GM21528 (cell line): ENCODE results near the gene PRUNE2.
"Not testable (repeated sequence)": the region's sequence is repeated elsewhere in the genome, so short reads cannot be mapped to it uniquely, and the experiment has no call there.

ENCODE experiments used
- ATAC-seq: cut with Tn5 transposase; IDR thresholded peaks from one replicate; pipeline ENCODE4 v1.9.1; 2021; ENCODE audit warnings: mild to moderate bottlenecking, moderate library complexity; ENCODE audit not compliant: unreplicated experiment, low FRiP score

Gene PRUNE2

GRCh38 chr9:76799473-76799872 is 106.4 kb downstream of the PRUNE2 start:
- no peak for ATAC-seq

DNA sequence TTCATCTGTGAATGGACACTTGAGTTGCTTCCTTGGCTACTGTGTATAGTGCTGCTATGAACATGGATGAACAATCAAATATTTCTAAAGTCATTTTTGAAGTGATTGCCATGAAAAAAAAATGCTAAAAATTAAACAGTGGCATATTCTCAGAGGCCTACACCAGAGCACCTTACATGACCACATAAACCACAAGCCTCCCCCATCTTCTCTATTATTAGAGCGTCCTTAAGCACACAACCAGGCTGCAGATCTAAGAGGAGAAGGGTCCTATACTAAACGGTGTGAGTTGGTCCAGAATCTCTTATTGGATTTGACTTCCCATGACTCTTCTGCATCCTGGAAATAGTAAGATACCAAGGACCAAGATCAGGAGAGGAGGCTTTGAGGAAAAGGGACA is 107.4 kb downstream of the PRUNE2 start:
- no peak for ATAC-seq

DNA sequence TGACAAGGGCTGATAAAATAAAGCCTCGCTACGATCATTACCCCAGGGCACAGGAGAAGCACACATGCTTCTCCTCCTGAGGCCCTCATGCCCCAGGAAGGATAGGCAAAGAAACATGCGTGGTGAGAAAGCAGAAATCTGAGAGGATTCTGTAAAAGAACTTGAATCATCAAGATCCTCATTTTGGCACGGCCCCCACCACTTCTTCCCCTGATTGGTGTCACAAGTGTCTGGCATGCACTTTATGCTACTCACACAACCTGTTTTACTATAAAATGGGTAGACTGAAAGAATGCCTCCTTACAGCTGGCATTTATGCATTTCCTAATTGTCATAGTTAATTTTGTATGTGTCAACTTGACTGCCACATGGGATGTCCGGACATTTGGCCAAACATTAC is 109.6 kb downstream of the PRUNE2 start:
- ATAC-seq = no peak

- ATAC-seq = no peak
Measured at GRCh38 chr9:76793784-76794431, 112.0 kb downstream of the PRUNE2 start.

DNA sequence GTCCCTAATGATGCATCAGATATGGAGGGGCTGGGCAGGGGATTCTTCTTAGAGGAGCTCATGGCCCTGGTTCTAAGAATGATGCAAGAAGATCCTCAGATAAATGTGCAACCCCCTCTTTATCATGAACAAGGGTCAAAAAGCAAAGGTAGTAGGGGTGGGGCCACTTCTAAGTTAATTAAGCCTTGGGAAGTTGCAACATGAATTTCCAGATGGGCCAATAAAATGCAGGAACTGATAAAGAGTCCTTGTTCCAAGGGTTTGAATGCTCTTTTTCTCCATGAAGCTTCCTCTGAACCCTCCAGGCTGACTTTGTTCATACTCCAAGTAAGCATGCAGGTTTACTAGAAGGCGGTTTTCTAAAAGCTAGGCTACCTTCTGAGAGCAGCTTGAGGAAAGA is 116.1 kb downstream of the PRUNE2 start:
- no peak for ATAC-seq

GRCh38 chr9:76787677-76788076 is 118.2 kb downstream of the PRUNE2 start:
- ATAC-seq = no peak

- ATAC-seq = no peak
Measured at GRCh38 chr9:76785501-76785900, 120.4 kb downstream of the PRUNE2 start.

DNA sequence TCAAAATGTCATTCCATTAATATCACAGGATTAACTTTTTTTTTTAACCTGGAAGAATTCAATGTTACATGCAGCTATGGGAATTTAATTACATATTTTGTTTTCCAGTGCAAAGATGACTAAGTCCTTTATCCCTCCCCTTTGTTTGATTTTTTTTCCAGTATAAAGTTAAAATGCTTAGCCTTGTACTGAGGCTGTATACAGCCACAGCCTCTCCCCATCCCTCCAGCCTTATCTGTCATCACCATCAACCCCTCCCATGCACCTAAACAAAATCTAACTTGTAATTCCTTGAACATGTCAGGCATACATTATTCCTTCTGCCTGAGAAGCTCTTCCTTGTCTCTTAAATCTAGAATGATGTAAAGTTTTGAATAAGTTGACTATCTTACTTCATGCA is 121.0 kb downstream of the PRUNE2 start:
- no peak for ATAC-seq

GRCh38 chr9:76772686-76773445 is 133.0 kb downstream of the PRUNE2 start:
- no peak for ATAC-seq

GRCh38 chr9:76766126-76766525 is 139.8 kb downstream of the PRUNE2 start:
- no peak for ATAC-seq

- no peak for ATAC-seq
Measured at GRCh38 chr9:76764138-76764537, 141.8 kb downstream of the PRUNE2 start, which contains the start of gene PCA3. Gene PCA3 (plus strand): TSS chr9:76764438.

DNA sequence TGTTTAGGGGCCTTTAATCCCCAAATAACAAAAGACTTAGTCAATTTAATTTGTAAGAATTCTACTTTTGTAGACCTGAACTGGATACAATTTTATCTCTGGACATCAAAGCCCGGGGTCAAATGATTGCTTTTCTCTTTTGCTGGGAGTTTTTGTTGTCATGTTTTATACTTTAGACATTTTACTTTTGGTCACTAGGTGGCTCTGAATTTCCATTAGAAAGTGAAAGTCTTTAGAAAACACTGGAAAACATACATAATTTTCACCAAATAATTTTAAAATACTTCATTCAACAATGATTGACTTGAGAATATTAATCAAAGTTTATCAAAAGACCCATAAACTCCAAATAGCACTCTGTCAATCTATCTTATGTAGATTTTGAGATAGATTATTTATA is 144.5 kb downstream of the PRUNE2 start:
- no peak for ATAC-seq

DNA sequence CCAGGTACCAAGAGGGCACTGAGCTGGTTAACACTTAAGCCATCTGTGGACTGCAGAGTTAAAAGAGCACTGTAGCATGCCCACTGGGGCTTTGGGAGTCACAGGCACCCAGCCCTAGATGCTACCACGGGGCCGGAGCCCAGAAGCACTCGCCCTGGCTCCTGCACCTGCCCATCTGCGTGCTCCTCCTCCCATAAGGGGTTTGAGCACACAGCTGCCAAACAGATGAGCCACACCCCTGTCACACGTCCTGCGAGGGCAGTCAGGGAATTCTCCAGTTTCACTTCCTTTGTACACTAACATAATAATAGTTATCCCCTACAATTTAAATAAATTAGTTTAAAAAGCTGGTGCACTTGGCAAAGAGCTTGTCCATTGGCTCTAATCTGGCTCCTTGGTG is 146.2 kb downstream of the PRUNE2 start:
- no peak for ATAC-seq

GRCh38 chr9:76758476-76758875 is 147.4 kb downstream of the PRUNE2 start:
- ATAC-seq = no peak

GRCh38 chr9:76756941-76757673 is 148.8 kb downstream of the PRUNE2 start:
- no peak for ATAC-seq

DNA sequence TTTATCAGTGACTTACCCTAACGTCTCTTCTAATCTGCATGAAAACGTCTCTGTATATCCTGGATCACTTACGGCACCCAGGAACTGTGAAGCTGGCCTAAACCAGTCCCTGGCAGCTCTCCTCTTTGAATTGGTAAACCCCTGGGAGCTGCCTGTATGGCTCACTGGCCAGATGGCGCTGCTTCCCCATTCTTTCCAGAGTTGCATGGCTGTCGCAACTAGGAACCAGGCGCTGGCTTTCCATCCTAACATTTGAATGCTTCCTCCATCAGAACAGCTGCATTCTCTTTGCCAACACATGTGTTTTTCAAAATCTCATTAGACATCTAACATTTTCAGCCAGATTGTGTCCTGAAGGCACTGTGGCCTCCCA is 149.7 kb downstream of the PRUNE2 start:
- ATAC-seq = no peak

DNA sequence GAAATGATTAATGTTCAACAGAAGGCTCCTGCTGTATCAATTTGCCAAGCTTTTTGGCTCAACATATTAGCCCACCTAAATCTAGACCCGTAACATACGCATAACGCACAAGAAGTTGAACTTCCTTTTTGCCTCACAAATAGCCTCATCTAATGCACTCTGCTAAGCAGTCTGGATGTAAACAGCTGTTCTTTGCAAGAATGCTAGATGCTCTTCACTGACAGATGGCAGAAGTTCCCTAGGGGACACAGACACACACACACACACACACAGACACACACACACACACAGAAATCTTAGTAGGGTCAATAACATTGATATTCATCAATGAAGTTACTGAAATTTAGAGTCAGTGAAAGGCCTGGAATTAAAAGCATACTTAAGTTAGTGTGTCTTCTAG is 154.9 kb downstream of the PRUNE2 start:
- ATAC-seq = no peak

DNA sequence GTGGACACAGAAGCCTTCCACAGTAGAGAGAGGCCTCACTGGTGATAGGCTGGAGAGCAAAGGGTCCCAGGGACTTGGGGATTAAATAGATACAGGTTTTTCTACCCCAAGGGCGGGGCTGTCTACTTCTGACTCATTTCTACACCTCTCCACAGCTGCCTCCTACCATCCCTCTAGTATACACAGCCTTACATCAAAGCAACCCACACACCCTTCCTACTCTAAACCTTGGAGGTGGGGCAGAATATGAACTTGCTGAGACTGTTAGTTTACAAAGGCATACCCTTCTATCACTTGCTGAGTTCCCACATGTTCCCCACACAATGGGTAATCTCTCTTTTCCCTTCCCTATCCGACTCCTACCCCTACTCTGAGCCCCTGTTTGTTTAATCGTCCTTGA is 161.6 kb downstream of the PRUNE2 start:
- no peak for ATAC-seq

GRCh38 chr9:76743931-76744330 is 162.0 kb downstream of the PRUNE2 start:
- no peak for ATAC-seq

- not testable (repeated sequence) for ATAC-seq
Measured at GRCh38 chr9:76742890-76743289, 163.0 kb downstream of the PRUNE2 start.

- ATAC-seq = no peak
Measured at GRCh38 chr9:76741524-76741923, 164.4 kb downstream of the PRUNE2 start.

GRCh38 chr9:76738402-76738801 is 167.5 kb downstream of the PRUNE2 start:
- no peak for ATAC-seq
